ENCODE data around the gene MARK3. TPM values are rescaled to one million over a fixed set of nuclear protein-coding genes. Genes with fewer than 3 reads are reported as not detected.
A peak's percentile ranks its signal among the peaks of the same experiment; 100 is the strongest.

The MARK3 gene
- total and polyA plus RNA-seq, 2 of the 13 experiments (the other 11 are each of a cell fraction or from before 2014, with no cell fraction given), result 47.7 to 56.6 TPM

DNA sequence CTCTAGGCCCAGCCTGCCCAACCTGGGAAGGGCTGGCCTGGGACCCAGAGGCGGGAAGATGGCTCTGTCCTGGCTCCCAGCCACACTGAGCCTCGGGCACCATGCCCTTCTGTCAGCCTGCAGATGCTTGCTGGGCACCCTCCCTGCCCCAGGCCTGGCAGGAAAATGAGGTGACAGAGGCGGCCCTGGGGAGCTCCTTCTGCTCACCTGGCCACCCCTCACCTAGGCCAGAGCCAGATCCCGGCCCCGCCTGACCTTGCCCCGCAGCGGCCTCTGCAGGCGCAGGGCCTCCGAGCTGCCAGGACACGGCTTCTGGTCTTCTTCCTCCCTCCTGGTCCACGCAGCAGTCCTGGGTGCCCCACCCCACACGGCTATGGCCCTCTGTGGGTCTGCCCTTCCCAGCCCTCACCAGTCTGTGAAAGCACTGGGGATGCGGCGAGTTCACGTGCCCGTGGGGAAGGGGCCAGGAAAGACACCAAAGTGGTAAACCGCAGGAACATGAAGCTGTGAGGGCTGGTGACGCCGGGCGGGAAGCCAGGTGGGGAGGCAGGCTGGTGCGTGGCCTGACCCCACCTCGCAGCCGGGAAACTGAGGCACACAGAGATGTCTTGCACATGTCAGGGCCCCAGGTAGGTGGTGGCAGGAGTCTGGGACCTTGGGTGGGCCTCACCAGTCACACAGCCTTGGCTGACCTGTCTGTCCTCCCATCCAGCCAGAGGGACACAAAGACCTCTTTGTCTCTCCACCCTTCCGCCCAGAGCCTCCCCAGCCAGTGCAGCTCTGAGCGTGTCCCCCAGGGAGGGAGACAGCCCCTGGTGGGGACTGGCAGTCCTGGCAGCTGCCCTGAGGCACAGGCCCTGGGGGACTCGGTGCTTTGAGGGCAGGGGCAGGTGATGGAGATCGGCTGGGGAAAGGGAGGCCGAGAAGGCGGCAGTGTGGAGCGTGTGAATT is 164.4 kb downstream of the MARK3 start (continued):
- TF ChIP-seq ZNF75D (CRISPR knock-in tag; IDR thresholded peaks at IDR 0.05; ENCODE audit: borderline replicate concordance) (no peak), CREB3 (CRISPR knock-in tag; IDR thresholded peaks at IDR 0.05) (no peak), ZBTB7A (CRISPR knock-in tag; IDR thresholded peaks at IDR 0.05) (peak; percentile 74; the same call in 1 of the 2 replicates), GFI1 (CRISPR knock-in tag; IDR thresholded peaks at IDR 0.05; ENCODE audit: borderline replicate concordance) (no peak), MTERF4 (CRISPR knock-in tag; IDR thresholded peaks at IDR 0.05) (no peak; the same call in 1 of the 2 replicates), TFDP1 (CRISPR knock-in tag; IDR thresholded peaks at IDR 0.05; ENCODE audit: borderline replicate concordance) (peak; percentile 8; the same call in 1 of the 2 replicates), MTF1 (CRISPR knock-in tag; IDR thresholded peaks at IDR 0.05) (no peak), DPF2 (CRISPR knock-in tag; IDR thresholded peaks at IDR 0.05; ENCODE audit: borderline replicate concordance, low read depth) (peak; percentile 26; the same call in 1 of the 2 replicates), ZNF333 (CRISPR knock-in tag; IDR thresholded peaks at IDR 0.05; ENCODE audit: borderline replicate concordance) (no peak), FOXA1 (IDR thresholded peaks at IDR 0.05) (no peak), FOXA1 (CRISPR knock-in tag; IDR thresholded peaks at IDR 0.05) (0 out of 2 replicates have a peak, but pooled peaks have one; percentile 13), TBP (CRISPR knock-in tag; IDR thresholded peaks at IDR 0.05) (no peak), ZFP41 (CRISPR knock-in tag; IDR thresholded peaks at IDR 0.05; ENCODE audit: borderline replicate concordance) (0 out of 2 replicates have a peak, but pooled peaks have one; percentile 19)
- TF ChIP-seq, protein P1, sequence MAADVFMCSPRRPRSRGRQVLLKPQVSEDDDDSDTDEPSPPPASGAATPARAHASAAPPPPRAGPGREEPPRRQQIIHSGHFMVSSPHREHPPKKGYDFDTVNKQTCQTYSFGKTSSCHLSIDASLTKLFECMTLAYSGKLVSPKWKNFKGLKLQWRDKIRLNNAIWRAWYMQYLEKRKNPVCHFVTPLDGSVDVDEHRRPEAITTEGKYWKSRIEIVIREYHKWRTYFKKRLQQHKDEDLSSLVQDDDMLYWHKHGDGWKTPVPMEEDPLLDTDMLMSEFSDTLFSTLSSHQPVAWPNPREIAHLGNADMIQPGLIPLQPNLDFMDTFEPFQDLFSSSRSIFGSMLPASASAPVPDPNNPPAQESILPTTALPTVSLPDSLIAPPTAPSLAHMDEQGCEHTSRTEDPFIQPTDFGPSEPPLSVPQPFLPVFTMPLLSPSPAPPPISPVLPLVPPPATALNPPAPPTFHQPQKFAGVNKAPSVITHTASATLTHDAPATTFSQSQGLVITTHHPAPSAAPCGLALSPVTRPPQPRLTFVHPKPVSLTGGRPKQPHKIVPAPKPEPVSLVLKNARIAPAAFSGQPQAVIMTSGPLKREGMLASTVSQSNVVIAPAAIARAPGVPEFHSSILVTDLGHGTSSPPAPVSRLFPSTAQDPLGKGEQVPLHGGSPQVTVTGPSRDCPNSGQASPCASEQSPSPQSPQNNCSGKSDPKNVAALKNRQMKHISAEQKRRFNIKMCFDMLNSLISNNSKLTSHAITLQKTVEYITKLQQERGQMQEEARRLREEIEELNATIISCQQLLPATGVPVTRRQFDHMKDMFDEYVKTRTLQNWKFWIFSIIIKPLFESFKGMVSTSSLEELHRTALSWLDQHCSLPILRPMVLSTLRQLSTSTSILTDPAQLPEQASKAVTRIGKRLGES (CRISPR knock-in tag; IDR thresholded peaks at IDR 0.05; ENCODE audit: borderline replicate concordance), result no peak
- TF ChIP-seq, protein P2, sequence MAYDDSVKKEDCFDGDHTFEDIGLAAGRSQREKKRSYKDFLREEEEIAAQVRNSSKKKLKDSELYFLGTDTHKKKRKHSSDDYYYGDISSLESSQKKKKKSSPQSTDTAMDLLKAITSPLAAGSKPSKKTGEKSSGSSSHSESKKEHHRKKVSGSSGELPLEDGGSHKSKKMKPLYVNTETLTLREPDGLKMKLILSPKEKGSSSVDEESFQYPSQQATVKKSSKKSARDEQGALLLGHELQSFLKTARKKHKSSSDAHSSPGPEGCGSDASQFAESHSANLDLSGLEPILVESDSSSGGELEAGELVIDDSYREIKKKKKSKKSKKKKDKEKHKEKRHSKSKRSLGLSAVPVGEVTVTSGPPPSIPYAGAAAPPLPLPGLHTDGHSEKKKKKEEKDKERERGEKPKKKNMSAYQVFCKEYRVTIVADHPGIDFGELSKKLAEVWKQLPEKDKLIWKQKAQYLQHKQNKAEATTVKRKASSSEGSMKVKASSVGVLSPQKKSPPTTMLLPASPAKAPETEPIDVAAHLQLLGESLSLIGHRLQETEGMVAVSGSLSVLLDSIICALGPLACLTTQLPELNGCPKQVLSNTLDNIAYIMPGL (CRISPR knock-in tag; IDR thresholded peaks at IDR 0.05; ENCODE audit: borderline replicate concordance in 1 of 2, low read depth in 1 of 2), result peak in 1 of 2 experiments; percentile 78; a peak in 2 of 4 replicates
- TF ChIP-seq, protein P3, sequence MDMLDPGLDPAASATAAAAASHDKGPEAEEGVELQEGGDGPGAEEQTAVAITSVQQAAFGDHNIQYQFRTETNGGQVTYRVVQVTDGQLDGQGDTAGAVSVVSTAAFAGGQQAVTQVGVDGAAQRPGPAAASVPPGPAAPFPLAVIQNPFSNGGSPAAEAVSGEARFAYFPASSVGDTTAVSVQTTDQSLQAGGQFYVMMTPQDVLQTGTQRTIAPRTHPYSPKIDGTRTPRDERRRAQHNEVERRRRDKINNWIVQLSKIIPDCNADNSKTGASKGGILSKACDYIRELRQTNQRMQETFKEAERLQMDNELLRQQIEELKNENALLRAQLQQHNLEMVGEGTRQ (IDR thresholded peaks at IDR 0.05; ENCODE audit: low read depth, low read length), result no peak
- TF ChIP-seq, protein P3 (CRISPR knock-in tag; IDR thresholded peaks at IDR 0.05; ENCODE audit: borderline replicate concordance), result no peak
